Gastroesophageal sphincter (tissue), 2 donors: Measurements from ENCODE around the gene OR9A4.

Source experiments
- POLR2A ChIP-seq, 2 donors: fragments of 450-650 bp; IDR thresholded peaks; one replicate each; pipeline ENCODE4 v1.6.1; 2017; ENCODE audit warnings: antibody characterized with exemption in 2 of 2, mild to moderate bottlenecking in 2 of 2, moderate library complexity in 1 of 2
- POLR2AphosphoS5 ChIP-seq: sonication (generic); formaldehyde crosslinking; IDR thresholded peaks from one replicate; pipeline ENCODE4 v1.6.1; 2017; ENCODE audit warnings: antibody characterized with exemption

DNA sequence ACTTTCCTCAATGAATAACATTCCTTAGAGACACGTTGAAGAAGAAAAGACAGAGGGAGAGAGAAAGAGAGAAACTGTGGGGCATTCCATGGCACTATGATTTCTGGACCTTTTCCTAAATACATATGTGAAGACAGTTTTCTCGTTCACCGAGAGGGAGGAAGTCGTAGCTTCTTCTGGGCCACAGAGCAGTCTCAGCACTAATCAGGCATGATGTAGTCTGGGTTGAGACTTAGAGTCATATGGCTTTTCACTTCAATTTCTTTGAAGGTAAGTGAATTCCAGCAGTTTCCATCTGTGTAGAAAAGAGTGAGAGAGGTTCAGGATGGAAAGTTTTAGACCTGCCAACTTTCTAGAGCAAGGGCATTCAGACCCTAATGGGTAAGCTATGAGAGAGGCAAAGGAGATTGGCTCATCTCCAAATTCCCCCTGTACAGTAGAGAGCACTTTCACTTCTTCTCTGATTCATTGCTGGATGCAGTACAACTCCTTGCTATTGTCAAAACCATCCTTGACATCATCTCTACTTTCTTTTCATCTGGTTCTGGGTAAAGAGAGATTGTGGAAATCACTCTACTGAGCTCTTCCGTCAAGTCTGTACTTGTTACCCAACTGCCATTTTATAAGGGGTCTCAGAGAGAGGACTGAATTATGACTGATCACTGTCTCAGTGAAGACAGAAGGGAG is 31.5 kb upstream of the OR9A4 start:
- TF ChIP-seq POLR2A (IDR thresholded peaks at IDR 0.05) = no peak
- TF ChIP-seq POLR2AphosphoS5 = no peak
